ENCODE results near the gene RYR2.

The RYR2 gene

GRCh38 chr1:237009611-237010010, 32.4 kb upstream of the RYR2 start:
- Mint-ChIP-seq H3K27ac (no peak overlapping the region), H3K4me1 (no peaks in the 10 kb centered on the region), H3K4me3 (no peak overlapping the region), H3K36me3 (ENCODE audit: low read depth) (no peaks in the 10 kb centered on the region), H3K27me3 (ENCODE audit: low read depth, poor library complexity) (peaks cover 5% of the 10 kb centered on the region), H3K9me3 (no peaks in the 10 kb centered on the region)
- no peak for TF ChIP-seq CTCF (IDR thresholded peaks at IDR 0.05)
- DNase-seq = no peak

GRCh38 chr1:237011432-237011831, 30.6 kb upstream of the RYR2 start:
- Mint-ChIP-seq H3K4me3 (no peak overlapping the region), H3K4me1 (no peaks in the 10 kb centered on the region), H3K9me3 (no peaks in the 10 kb centered on the region), H3K27me3 (ENCODE audit: low read depth, poor library complexity) (peaks cover 3% of the 10 kb centered on the region), H3K27ac (no peak overlapping the region), H3K36me3 (ENCODE audit: low read depth) (no peaks in the 10 kb centered on the region)
- no peak for DNase-seq
- TF ChIP-seq CTCF (IDR thresholded peaks at IDR 0.05) = no peak

- DNase-seq = no peak
- no peak for TF ChIP-seq CTCF (IDR thresholded peaks at IDR 0.05)
- Mint-ChIP-seq H3K27ac (no peak overlapping the region), H3K9me3 (no peaks in the 10 kb centered on the region), H3K4me3 (no peak overlapping the region), H3K27me3 (ENCODE audit: low read depth, poor library complexity) (peaks cover 3% of the 10 kb centered on the region), H3K36me3 (ENCODE audit: low read depth) (no peaks in the 10 kb centered on the region), H3K4me1 (no peaks in the 10 kb centered on the region)
Observed at GRCh38 chr1:237012361-237012760, 29.6 kb upstream of the RYR2 start.

- no peak overlapping the region for H3K27ac Mint-ChIP-seq
- DNase-seq = no peak
- no peaks in the 10 kb centered on the region for H3K4me1 Mint-ChIP-seq
- H3K36me3 Mint-ChIP-seq (ENCODE audit: low read depth) = no peaks in the 10 kb centered on the region
- no peaks in the 10 kb centered on the region for H3K9me3 Mint-ChIP-seq
- H3K4me3 Mint-ChIP-seq = no peak overlapping the region
- peaks cover 7% of the 10 kb centered on the region for H3K27me3 Mint-ChIP-seq (ENCODE audit: low read depth, poor library complexity)
- TF ChIP-seq CTCF (IDR thresholded peaks at IDR 0.05) = no peak
Observed at GRCh38 chr1:237012788-237013383, 29.1 kb upstream of the RYR2 start.

- Mint-ChIP-seq H3K9me3 (no peaks in the 10 kb centered on the region), H3K4me1 (no peaks in the 10 kb centered on the region), H3K27me3 (ENCODE audit: low read depth, poor library complexity) (peaks cover 9% of the 10 kb centered on the region), H3K36me3 (ENCODE audit: low read depth) (no peaks in the 10 kb centered on the region), H3K27ac (no peak overlapping the region), H3K4me3 (no peak overlapping the region)
- no peak for TF ChIP-seq CTCF (IDR thresholded peaks at IDR 0.05)
- DNase-seq = no peak
Observed at GRCh38 chr1:237013608-237014007, 28.4 kb upstream of the RYR2 start.

GRCh38 chr1:237016626-237017025, 25.4 kb upstream of the RYR2 start:
- no peak overlapping the region for H3K4me3 Mint-ChIP-seq
- H3K27me3 Mint-ChIP-seq (ENCODE audit: low read depth, poor library complexity) = peaks cover 9% of the 10 kb centered on the region
- DNase-seq = no peak
- H3K9me3 Mint-ChIP-seq = no peaks in the 10 kb centered on the region
- H3K36me3 Mint-ChIP-seq (ENCODE audit: low read depth) = no peaks in the 10 kb centered on the region
- no peak overlapping the region for H3K27ac Mint-ChIP-seq
- no peak for TF ChIP-seq CTCF (IDR thresholded peaks at IDR 0.05)
- no peaks in the 10 kb centered on the region for H3K4me1 Mint-ChIP-seq

Measured in nephron progenitor cell (in vitro differentiated cells).